Amniotic stem cell (primary cell): ENCODE results near the gene FNDC3B.

Source experiments
- DNase-seq: peaks from one replicate; lab custom pipeline; 2025; lab: John Stamatoyannopoulos, UW

The FNDC3B gene

DNA sequence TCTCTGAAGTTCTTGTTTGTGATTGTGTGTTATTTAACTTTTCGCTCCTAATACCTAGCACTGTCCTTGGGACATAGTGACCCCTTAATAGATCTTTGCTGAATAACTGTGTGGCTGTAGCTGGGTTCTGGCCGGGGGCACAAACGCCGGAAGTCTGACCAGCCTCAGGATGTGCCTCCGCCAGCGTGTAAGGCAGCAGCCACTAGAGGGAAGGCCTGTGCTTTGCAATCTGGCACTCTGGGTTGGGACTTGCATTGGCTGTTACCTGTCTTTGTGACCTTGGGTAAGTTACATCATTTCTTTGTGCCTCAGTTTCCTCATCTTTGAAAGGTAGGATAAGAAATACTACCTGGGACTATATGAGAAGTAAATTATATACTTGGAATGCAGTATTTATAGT, 250.2 kb downstream of the FNDC3B start:
- no peak for DNase-seq

DNA sequence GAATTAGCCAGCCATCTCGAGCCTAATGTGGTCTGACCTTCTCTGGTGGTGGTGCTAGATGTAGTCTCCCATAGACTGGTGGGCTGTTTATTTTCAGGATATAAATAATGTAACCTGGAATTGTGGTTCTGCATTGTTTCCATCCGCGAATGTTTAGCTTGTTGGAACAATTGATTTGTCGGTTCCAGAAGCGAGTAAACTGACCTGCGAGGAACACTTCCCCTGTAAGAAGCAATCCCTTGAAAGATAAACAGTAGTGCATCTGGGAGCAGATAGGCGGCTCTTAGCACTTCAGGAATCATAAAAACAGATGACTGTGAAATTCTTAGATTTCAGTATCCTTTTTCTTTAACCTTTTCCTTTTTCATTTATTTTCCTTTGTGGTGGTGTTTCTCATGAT, 251.1 kb downstream of the FNDC3B start:
- no peak for DNase-seq

DNA sequence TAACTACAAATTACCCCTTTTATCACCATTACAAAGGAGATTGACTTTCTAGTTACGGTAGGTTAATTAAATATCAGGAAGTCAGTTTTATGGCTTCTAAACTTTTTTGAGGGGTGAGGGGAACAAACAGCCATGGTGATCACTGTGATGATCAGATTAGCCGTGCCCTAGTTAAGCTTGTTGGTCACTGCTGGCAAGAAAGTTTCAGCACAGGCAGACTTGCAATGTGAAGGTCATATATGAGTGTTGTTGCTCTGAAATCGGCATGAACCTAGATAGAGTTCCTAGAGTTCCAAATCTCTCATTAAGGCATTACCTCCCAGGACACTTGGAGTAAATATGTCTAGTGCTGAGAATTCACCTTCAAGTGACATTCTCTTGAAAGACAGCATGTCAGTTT, 252.3 kb downstream of the FNDC3B start:
- DNase-seq, result no peak

DNA sequence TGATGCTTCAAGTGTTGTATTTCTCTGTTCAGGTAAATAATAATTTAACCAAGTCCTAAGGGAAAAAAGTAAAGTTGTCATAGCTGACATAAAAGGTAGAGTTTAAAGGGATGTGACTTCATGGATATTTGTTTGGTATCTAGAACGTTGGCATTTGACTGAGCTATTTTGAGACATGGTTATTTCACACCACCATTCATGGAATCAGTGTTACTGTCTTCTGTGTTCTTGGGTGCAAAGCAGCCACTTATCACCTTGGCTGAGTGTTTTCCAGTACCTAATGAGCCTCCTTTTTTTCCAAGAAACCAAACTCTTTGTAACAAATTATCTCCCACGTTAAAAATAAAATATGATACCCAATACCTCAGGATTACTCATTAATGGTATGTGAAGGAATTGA, 253.0 kb downstream of the FNDC3B start:
- no peak for DNase-seq

DNA sequence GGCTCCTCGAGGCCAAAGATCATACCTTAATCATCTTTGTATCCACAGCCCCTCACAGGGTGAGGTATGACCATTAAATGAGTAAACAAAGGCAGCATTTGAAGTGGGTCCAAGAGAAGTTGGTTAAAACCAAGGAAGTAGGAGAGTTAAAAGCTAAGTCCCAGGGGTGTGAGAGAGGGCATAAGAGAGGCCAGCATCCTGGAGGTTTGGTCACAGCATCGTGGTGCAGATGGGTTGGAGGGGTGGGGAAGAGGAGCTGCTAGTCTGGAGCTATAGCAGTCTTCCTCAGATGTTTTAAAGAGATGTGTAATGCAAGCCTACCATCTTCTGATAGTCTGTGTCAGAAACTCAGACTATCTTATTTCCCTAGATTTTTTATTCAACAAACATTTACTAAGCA, 253.7 kb downstream of the FNDC3B start:
- DNase-seq, result no peak

DNA sequence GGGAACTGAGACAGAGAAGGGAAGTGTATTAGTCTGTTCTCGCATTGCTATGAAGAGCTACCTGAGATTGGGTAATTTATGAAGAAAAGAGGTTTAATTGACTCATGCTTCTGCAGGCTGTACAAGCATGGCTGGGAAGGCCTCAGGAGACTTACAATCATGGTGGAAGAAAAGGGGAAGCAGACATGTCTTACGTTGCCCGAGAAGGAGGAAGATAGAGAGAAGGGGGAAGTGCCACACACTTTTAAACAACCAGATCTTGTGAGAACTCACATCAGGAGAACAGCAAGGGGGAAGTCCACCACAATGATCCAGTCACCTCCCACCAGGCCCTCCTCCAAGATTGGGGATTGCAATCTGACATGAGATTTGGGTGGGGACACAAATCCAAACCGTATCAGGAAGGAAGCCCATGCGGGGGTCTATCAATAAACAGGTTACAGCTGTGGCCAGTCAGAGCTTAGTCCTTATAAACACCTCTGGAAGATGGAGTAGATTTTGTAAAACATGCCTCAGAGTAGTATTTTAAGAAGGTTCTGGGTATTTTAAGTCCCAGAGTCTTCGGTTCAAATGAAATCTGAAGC, 254.9 kb downstream of the FNDC3B start:
- DNase-seq, result no peak

DNA sequence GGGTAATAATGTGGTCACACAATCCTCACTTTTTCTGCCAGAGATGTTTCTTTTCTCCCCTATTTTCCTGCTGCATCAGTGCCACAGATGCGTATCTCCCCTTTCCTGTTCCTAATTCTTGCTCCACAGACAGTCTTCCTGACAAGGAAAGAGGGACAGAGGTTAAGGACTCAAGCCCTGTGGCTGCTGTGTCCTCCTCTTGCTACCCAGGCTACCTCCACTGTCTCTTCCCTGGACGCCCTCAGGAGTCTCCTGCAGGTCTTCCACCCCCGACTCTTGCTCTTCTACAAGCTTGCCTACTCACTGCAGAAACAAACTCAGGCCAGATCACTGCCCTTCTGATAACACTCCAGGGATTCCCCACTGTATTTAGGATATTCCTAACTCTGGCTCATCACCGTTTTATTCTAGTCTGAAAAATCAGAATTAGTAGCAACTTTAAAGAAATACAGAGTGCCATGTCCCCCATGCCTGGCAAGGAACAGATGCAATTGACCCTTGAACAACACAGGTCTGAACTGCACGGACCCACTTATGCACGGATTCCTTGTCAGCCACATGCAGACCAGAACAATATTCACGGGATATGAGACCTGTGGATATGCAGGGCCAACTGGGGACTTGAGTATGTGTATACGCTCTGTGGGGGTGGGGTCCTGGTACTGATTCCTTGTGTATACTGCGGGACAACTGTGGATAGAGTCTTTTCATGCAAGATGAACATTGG, 257.0 kb downstream of the FNDC3B start:
- DNase-seq, result no peak

DNA sequence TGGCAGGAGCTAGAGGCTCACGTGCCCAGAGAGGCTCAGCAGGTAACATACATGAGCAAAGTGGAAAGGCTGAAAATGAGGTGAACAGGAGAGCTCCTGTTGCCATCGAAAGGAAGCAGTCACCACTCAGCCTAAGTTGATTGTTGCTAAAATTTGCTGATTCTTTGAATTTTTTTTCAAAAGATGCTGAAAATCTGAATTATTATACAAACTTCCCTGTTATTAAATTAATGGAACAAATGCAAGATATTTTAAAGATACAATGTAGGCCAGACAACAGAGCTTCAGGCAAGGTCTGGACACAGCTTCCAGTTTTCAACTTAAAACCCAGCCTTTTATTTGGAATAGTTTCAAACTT, 257.6 kb downstream of the FNDC3B start:
- DNase-seq, result no peak

DNA sequence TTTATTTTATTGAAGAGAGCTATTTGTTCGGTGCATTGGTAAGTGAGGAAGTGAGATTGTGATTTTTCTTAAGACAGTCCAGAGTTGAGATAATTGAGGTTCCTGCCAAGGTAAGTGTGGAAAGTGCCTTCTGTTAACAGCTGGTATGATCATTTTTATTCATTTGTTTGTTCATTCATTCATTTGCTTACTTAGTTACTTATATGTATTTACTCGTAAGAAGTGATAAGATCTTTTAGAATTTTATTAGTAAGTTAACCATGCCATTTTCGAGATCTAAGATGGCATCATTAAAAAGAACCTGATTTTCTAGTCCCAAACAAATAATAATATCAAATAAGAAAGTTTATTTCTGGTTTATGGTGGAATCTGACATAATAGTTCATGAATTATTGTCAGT, 258.9 kb downstream of the FNDC3B start:
- DNase-seq, result no peak

DNA sequence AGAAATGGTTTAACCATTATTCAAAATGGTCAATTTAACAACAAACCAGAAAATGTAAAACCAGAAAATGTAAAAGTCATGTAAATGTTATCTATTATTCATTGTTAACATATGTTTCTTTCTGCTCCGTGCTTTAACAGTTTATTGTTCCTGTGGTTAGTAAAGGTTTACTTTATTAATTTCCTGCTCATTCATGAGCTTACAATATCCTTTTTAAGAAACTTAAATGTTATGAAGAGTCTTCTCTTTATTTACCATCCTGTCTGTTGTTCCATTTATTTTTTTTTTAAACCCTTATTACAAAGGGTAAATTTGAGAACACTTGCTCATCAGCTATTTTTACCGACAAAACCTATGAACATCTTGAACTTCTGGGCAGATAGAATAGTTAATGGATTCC, 260.8 kb downstream of the FNDC3B start:
- DNase-seq, result no peak

DNA sequence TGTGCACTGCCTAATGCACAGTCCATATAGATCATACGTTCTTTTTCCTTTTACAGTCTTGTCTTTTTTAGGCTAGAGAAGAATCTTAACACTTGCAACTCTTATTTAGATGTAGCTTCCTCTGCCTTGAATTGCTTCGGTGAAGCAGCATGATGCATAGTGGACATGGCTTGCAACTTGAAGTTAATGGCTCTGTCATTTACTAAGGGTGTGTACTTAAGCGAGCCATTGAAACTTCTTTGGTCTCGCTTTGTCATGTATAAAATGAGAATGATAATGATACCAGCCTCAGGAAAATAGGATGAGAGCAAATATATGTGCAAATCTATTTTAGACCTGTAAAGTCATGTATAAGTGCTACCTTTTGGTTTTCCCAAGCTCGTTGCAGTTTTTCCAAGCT, 261.5 kb downstream of the FNDC3B start:
- no peak for DNase-seq

DNA sequence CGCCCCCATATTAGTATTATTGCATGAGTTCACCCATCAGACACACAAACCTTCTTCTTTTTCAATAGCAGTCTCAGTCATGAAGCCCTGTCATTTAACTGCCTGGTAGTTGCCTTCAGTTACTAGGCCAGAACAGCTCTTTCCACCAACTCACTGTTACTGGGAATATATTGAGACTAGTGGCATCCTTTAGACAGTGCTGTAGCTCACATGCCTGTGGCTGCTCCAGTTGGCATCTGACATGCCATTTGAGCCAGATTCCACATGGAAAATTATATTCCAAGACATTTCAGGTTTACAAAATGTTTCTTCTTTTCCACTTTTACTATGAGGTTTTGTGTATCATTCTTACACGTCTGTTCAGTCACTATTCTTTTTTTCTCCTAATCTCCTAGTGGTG, 262.8 kb downstream of the FNDC3B start:
- no peak for DNase-seq

DNA sequence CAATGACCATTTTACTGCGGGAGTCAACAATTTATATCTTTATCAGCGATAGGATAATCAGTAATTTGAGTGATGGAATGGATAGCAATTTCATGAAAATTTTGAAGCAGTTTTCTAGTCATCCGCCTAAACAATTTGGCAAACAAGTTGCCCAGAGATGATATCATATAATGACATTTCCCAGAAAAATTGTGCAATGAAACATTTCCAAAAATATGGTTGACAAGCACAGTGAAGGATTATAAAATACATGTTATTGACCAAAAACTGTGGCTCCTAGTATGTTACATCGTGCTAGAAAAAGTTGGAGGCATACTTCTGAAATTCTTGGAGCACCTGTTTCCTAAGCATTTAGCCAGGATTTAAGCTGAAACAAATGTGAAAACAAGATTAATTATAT, 263.8 kb downstream of the FNDC3B start:
- DNase-seq, result no peak

DNA sequence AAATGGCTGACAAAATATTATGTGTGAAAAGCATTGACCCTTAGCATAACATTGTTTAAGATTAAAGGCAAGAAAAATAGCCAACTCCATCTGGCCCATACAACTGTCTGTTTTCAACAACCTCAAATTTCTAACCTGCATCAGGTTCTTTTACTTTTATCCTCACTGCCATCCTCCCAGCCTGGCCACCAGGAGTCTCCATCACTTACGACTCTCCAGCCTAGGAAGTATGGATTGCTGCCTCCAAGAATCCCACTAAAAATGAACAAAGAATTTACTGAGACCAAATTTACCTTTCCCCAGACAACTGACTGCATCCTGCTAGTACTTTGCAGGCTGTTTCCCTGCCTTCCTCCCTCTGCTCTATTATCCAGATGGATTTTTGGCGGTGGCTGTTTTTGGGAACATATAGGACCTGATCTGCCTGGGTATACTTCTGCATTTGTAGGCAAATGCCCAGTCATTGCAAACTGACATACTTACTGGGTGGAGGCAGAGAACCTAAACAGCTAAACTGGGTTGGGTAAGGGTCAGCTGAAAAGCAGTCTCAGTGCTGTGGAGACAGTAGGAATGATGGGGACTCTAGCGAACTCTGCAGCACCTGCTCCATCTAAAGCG, 264.7 kb downstream of the FNDC3B start:
- DNase-seq, result no peak

DNA sequence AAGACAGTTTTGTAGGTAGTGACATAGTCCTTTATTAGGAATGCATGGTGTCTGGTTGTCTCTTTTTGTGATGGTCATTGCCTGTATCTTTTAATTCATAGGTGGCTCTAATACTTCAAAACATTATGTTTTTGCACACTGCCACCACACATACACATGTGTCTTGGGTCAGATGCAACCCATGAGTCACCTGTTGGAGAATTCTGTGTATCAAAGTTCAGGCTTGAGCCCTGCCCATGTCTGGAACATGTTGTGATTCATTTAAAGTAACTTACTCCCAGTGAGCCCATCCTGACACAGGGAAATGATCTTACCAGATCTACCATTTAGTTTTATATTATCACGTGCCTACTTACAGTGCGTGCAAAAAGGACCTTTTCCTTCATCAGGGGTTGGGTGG, 266.2 kb downstream of the FNDC3B start:
- no peak for DNase-seq

DNA sequence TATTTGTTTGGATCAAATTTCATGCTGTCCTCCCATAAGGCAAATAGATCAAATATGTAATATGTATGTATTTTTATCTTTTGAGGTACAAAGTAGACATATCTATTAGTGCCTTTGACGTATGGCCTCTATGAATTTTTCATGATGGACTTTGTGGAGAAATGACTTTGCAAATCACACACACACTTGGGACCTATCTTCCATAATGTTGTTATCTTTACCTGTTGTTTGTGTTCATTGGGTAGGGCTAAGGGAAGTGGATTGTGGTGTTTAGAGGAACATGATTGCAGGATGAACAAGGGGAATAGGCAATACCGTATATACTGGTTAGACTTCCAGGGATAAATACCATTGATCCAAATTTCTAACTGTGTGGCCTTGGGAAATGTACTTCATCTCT, 266.6 kb downstream of the FNDC3B start:
- no peak for DNase-seq

DNA sequence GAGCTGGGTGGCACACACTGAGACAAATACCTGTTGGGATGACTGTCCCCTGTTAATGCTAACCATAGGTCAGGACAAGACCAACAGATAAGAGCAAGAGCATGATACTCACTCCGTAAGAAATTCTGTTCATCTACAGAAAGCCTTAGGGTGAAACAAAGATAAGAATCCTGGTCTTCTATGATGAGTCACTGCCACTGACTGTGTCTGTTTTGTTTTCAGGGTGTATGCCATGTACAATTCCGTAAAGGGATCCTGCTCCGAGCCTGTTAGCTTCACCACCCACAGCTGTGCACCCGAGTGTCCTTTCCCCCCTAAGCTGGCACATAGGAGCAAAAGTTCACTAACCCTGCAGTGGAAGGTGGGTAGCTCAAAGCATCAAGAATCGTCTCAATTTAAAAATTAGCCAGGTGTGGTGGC, 267.8 kb downstream of the FNDC3B start:
- peak; percentile 69 for DNase-seq

DNA sequence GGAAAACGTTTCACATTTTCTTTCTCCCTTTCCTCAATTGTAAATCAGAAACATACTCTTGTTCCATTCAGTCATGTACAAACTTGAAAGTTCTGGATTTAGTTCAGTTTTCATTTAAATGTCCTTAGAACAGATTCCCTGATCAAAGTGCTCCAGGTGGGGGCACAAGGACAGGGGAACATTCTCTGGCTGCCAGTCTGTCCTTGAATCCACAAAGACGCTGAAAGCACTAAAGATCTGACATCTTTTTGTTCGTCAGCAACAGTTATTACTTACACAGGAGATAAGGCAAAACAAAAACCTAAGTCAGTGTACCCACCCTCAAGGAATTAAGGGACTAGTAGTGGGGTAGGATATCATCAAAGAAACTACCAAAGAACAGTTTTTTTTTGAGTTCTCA, 269.7 kb downstream of the FNDC3B start:
- DNase-seq, result no peak

DNA sequence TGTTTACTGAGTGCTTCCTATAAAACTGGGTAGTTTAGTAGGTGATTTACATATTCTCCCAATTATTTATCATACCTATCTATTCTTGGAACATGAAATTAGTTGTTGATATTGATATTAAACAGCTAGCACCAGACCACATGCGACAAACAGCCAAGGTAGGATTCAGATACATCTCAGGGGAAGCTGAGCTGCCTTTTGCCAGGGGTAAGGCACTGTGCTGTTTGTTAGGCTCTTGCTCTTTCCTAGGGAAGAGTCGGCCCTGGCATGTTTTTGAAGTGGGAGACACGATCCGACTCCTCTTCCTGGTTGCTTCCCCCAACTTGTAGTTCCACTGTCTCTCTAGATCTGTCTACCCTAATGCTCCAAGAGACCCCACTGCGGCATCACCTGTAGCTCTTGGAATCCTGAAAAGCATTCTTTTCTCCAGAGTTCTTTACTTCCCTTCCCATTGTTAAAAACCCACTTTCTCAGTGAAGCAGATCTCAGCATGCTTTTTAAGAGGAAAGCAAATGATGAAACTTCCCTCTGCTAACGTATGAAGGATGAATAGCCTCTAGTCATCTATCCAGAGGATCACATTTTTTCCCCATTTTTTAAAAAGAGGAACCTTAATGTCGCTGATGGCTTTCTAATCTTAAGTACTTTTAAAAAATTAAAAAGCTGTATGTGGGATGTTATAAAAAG, 270.5 kb downstream of the FNDC3B start:
- DNase-seq, result no peak

DNA sequence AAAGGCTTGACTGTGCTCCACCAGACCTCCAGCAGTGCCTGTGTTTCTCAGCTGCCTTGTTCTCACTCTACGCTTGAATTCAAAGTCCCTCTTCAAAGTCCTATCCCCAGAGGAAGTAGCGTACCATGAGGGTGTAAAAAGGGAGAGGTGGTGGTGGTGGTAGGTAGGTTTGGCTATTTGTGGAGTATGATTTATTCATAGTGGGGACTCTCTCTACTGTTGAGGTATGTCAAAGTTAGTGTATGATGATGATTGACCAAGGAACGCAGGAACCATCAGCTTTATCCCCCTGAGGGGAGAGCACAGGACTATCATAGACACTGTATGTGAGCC, 271.0 kb downstream of the FNDC3B start:
- no peak for DNase-seq

DNA sequence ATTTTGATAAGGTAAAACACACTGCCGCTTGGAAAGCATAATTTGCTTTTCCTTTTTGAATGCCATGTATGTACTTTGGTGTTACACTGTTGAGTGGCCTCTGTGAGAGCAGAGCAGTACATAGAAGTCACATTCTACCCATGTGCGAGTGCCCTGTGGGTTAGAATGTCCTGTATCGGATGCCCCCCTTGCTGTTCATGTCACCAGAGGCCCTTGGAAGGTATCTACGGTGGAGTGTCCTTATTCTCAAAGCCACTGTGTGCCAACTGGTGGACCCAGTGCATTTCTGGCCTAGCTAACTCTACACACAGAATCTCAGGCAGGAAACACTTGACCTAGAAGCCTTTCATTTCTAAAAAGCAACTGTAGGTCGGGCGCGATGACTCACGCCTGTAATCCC, 271.8 kb downstream of the FNDC3B start:
- no peak for DNase-seq

DNA sequence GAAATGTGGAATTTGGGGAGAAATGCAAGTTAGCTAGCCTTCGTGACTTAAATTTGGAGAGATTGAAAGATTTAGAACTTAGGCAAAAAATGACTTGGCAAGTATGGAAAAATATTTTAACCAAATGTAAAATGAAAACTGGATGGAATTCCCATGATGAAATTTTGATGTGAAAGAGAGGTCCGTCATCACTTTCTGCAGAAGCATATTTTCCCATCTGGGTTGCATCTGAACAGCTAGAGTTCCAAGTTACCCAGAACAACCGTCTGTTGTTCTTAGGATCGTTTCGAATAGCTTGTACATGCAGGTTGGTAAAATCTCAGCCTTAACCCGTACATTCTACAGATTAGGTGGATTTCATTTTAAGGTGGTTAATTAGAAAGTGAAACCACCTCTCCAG, 272.6 kb downstream of the FNDC3B start:
- DNase-seq, result no peak

DNA sequence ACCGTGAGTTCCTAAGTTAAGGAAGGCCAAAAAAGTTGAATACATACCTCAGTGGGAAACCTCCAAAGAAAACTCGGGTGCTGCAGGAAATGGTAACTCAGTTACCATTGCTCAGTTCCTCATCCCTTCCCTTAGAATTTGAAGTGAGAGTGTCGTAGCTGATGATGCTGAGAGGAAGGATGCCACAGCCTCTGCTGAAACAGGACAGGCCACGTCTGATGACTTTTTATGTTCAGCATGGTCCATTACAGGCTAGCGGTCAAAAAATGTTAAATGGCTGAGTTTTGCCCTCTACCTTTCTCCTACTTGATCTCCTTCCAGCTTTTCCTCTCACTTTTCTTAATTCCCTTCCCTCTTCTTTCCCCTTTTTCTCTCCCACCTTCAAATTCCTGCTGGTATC, 273.3 kb downstream of the FNDC3B start:
- DNase-seq, result no peak
